Heart left ventricle (tissue), 13 donors: ENCODE results near the gene CAMK2B.

Source experiments
- POLR2A ChIP-seq, 2 donors: fragments of 450-650 bp; IDR thresholded peaks; one replicate each; pipeline ENCODE4 v1.6.1; 2017; ENCODE audit warnings: antibody characterized with exemption in 2 of 2, mild to moderate bottlenecking in 2 of 2, moderate library complexity in 2 of 2
- TF ChIP-seq, protein P1 (sequence below), 12 donors: fragments of 200-600 bp; sonication (generic) in 4 of 12; IDR thresholded peaks; one replicate each; pipeline versions ENCODE4 v1.5.0 to v1.8.0; 2018 to 2022; ENCODE audit warnings: antibody characterized with exemption in 12 of 12, mild to moderate bottlenecking in 5 of 12
- donor health status: ischemic (EF 13 %, LVEDD 7.1; RV severe dilation, severe dysfunction).
- donor health status: DM: no; HTN: yes; CAD: no.
- donor health status: DM: no; HTN: no; CAD: no.
- donor health status: ischemic (EF 25% LVEDD 6.9; RV normal size, moderate dysfunction).
- donor health status: ischemic (EF 25% LVEDD 5.7; RV mildly dilated, moderate dysfunction).
- donor health status: ischemic (EF 35%, LVEDD 5.7; RV mildly dilated, moderate dysfunction).
- donor health status: nonischemic (EF 11% LVEDD 7.7; RV severe dilation, severe dysfunction).
- donor health status: DM: yes; HTN: yes; CAD: no.
- donor health status: PGD.
- donor health status: ischemic (EF 29% LVEDD 5.4; RV normal size, mild dysfunction).
- donor health status: nonischemic (EF 23%, LVEDD 6.1; RV moderate dilation, normal function).

GRCh38 chr7:44258423-44258760, 67.0 kb downstream of the CAMK2B start:
- TF ChIP-seq, protein P1, sequence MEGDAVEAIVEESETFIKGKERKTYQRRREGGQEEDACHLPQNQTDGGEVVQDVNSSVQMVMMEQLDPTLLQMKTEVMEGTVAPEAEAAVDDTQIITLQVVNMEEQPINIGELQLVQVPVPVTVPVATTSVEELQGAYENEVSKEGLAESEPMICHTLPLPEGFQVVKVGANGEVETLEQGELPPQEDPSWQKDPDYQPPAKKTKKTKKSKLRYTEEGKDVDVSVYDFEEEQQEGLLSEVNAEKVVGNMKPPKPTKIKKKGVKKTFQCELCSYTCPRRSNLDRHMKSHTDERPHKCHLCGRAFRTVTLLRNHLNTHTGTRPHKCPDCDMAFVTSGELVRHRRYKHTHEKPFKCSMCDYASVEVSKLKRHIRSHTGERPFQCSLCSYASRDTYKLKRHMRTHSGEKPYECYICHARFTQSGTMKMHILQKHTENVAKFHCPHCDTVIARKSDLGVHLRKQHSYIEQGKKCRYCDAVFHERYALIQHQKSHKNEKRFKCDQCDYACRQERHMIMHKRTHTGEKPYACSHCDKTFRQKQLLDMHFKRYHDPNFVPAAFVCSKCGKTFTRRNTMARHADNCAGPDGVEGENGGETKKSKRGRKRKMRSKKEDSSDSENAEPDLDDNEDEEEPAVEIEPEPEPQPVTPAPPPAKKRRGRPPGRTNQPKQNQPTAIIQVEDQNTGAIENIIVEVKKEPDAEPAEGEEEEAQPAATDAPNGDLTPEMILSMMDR (IDR thresholded peaks at IDR 0.05), result no peak
- no peak for TF ChIP-seq POLR2A (IDR thresholded peaks at IDR 0.05)
